Bronchial epithelial cell (primary cell): ENCODE results near the gene SHC1. TPM values are rescaled to one million over a fixed set of nuclear protein-coding genes. Genes with fewer than 3 reads are reported as not detected.

Experiments used
- DNase-seq: peaks from one replicate; pipeline ENCODE4 v3.0.0-alpha.2; 2010; ENCODE audit warnings: low read depth
- FAIRE-seq: peaks from 2 replicates; lab custom pipeline; 2011; peaks lifted over from hg19 to GRCh38; lab: Jason Lieb, UNC
- H3K27me3 ChIP-seq: 2 replicates; pipeline ENCODE4 v1.5.1; 2011; ENCODE audit warnings: low read length; ENCODE audit not compliant: control insufficient read depth, insufficient read depth
- H3K36me3 ChIP-seq: 2 replicates; pipeline ENCODE4 v1.5.1; 2011; ENCODE audit warnings: low read length; ENCODE audit not compliant: control insufficient read depth, insufficient read depth
- H3K4me3 ChIP-seq: 2 replicates; pipeline ENCODE4 v1.5.1; 2011; ENCODE audit warnings: mild to moderate bottlenecking, low read depth, low read length, control low read depth
- total RNA-seq: library from RNA; depleted of rRNA; stranded (reverse); fragments of >200 nt; gene quantifications from 2 replicates; pipeline ENCODE4 v1.2.1, GENCODE V29; 2014
- TF ChIP-seq, protein P1 (sequence below): IDR thresholded peaks from 2 replicates; pipeline ENCODE4 v1.5.1; 2011; ENCODE audit warnings: mild to moderate bottlenecking, moderate library complexity, low read length, control low read depth, inconsistent platforms; ENCODE audit not compliant: insufficient read depth, severe bottlenecking

Gene SHC1
- total RNA-seq, 1 donor from 2014 or later, result 216 TPM

DNA sequence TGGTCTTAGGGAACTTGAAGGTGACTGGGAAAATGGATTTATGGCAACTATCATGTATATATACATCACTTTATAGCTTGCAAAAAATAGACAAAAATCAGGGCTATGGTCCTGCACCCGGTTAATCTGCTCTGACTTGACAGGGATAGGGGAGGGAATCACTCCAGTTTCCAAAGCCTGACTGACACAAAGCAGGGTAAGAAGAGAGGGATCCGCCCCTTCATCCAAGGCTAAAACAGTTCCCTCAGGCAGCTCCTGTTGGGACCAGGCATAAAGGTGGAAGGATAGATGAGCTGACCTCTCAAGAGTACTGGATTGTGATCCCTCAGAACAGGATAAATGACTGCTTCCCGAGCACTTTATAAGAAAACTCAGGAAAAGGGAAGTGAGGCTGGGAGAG, 16.0 kb downstream of the SHC1 start:
- no peak for DNase-seq
- Histone ChIP-seq H3K36me3 (peaks cover 2% of the 10 kb centered on the region), H3K27me3 (no peaks in the 10 kb centered on the region), H3K4me3 (no peak overlapping the region)
- TF ChIP-seq, protein P1, sequence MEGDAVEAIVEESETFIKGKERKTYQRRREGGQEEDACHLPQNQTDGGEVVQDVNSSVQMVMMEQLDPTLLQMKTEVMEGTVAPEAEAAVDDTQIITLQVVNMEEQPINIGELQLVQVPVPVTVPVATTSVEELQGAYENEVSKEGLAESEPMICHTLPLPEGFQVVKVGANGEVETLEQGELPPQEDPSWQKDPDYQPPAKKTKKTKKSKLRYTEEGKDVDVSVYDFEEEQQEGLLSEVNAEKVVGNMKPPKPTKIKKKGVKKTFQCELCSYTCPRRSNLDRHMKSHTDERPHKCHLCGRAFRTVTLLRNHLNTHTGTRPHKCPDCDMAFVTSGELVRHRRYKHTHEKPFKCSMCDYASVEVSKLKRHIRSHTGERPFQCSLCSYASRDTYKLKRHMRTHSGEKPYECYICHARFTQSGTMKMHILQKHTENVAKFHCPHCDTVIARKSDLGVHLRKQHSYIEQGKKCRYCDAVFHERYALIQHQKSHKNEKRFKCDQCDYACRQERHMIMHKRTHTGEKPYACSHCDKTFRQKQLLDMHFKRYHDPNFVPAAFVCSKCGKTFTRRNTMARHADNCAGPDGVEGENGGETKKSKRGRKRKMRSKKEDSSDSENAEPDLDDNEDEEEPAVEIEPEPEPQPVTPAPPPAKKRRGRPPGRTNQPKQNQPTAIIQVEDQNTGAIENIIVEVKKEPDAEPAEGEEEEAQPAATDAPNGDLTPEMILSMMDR, result no peak
- FAIRE-seq, result no peak

DNA sequence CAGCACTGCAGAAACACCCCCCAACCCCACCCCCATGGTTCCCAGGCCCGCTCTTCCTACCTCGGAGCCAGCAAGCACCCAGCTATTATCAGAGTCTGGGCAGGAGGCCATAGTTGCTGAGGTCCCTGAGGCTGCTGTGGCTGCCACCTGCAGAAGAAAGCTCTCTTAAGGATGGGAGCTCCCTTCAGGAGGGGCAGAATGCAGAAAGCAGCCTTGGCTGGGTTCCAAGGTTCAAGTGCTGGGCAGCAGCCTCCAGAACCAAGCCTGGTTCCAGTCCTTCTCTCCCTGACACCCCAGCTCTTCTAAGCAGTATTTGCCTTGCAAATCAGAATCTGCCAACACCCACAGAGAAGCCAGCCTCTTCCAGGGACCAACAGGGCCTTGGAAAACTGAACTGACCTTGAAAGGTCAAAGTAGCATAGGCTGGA, 16.9 kb downstream of the SHC1 start:
- H3K36me3 ChIP-seq, result no peaks in the 10 kb centered on the region
- H3K4me3 ChIP-seq, result no peak overlapping the region
- FAIRE-seq (no peak), DNase-seq (no peak)
- H3K27me3 ChIP-seq, result no peaks in the 10 kb centered on the region
- TF ChIP-seq, protein P1, result no peak

DNA sequence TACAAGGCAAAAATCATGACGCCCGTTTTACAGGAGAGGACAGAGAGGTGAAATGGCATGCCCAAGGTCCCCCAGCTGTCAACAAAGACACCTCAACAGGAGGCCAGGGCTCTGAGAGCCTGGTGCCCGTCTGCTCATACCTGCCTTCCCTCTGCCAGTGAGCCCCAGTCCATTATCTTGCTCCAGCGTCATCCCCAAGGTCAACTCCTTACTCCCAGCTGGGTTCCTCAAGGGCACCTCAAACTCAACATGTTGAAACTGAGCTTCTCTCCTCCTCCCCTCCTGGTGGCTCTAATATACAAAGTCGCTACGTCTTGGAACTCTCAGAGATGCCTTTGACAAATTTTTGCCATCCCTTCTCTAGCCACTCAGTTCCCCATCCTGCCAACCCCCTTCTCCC, 17.9 kb downstream of the SHC1 start:
- no peak for DNase-seq
- H3K4me3 ChIP-seq, result no peak overlapping the region
- TF ChIP-seq, protein P1, result no peak
- H3K36me3 ChIP-seq, result no peaks in the 10 kb centered on the region
- H3K27me3 ChIP-seq, result no peaks in the 10 kb centered on the region
- FAIRE-seq, result no peak

DNA sequence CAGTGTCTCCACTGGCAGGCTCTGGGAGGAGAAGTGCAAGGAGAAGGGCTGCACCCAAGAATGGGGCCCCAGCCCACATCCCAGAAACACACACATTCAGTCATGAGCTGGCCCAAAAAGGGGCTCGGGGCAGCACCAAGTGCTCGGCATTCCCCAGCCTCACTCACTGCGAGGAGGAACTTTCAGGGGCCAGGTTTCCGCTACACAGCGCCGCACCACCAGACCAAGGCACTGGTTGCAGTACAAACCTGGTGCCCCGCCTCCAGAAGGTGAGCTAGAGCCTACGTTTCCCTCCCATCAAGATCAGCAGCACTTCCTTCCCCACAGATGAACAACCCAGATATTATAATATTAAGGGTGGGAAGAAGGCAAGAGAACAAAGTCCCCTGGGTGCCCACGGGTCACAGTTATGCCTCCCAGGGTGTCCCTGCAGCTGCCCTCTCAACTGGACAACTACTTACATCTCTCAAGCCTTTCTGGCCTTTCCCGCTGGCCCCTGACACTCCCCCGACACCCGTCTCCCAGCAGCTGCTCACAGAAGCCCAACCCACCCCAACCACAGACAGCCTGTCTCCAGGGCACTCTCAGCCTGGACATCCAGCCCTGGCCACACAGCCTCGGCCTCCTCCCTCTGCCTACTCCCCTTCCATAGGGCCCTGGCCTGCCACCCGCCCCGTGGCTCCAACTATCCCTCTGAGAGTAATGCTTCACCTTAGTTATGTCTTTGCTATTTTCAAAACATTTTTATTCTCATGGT, 18.5 kb downstream of the SHC1 start:
- no peaks in the 10 kb centered on the region for H3K36me3 ChIP-seq
- DNase-seq (no peak), FAIRE-seq (no peak)
- H3K27me3 ChIP-seq, result no peaks in the 10 kb centered on the region
- H3K4me3 ChIP-seq, result no peak overlapping the region
- TF ChIP-seq, protein P1, result no peak

DNA sequence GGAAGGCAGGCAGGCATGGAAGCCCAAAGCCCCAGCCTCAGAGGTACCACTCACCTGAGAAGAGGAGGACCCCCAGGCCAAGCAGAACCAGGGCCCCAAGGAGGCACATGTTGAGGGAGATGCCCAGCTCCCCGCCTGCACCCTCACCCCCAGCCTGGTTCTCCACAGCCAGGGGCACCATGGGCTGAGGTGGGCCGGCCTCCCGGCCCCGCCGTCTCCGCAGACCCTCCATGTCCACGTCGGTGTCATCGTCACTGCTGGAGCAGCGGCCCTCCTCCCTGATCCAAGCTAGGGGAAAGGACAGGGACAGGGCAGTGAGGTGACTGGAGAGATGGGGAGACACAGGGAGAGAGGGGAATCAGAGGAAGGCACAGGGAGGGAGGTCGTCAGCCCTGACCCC, 22.5 kb downstream of the SHC1 start:
- DNase-seq (no peak), FAIRE-seq (no peak)
- H3K4me3 ChIP-seq, result no peak overlapping the region
- TF ChIP-seq, protein P1, result no peak
- no peaks in the 10 kb centered on the region for H3K27me3 ChIP-seq
- no peaks in the 10 kb centered on the region for H3K36me3 ChIP-seq
